ENCODE results near the gene LMF2. TPM values are rescaled to one million over a fixed set of nuclear protein-coding genes. Genes with fewer than 3 reads are reported as not detected.

The LMF2 gene
- total RNA-seq, 1 experiment from 2014 or later: 37.3 TPM

GRCh38 chr22:50545522-50546325 is 38.2 kb upstream of the LMF2 start, which contains the start of gene KLHDC7B:
Gene KLHDC7B, plus strand, starts transcription at chr22:50545899. Its CDS starts 345 bp downstream, at chr22:50546244.
- Histone ChIP-seq H3K79me2 (ENCODE audit: low read depth) (no peaks in the 10 kb centered on the region), H3K9me2 (ENCODE audit: insufficient read depth) (no peaks in the 10 kb centered on the region), H4K20me1 (ENCODE audit: insufficient read depth) (no peaks in the 10 kb centered on the region), H3K4me3 (peak within 1 kb of the TSS; percentile 30; the same call in 1 of the 2 replicates), H3K36me3 (ENCODE audit: low read depth) (no peaks in the 10 kb centered on the region), H3K4me2 (peak within 1 kb of the TSS; percentile 71), H3K9me3 (ENCODE audit: insufficient read depth, low read depth) (no peaks in the 10 kb centered on the region), H2AFZ (peak within 1 kb of the TSS; percentile 69), H3K27ac (peak within 1 kb of the TSS; percentile 75), H3K4me1 (replicated peaks; ENCODE audit: insufficient read depth) (peaks cover 53% of the 10 kb centered on the region), H3K27me3 (ENCODE audit: insufficient read depth, low read depth) (no peaks in the 10 kb centered on the region), H3F3A (ENCODE audit: insufficient read depth, low read depth) (peaks cover 44% of the 10 kb centered on the region)
- ChIA-PET CTCF (interaction anchor here (0.6 to 1.4 kb wide), 3 partner anchors 17 to 145 kb away, joined by 3 to 18 read pairs (median 5); partner anchors contain the start of gene SYCE3), POLR2A (ENCODE audit: unreplicated experiment) (no interaction called here)
- intact Hi-C loops (cut with micrococcal nuclease; ENCODE audit: unreplicated experiment): no loop called here
- no peak for TF ChIP-seq EZH2 (IDR thresholded peaks at IDR 0.05; ENCODE audit: low read depth)
- TF ChIP-seq, protein P1, sequence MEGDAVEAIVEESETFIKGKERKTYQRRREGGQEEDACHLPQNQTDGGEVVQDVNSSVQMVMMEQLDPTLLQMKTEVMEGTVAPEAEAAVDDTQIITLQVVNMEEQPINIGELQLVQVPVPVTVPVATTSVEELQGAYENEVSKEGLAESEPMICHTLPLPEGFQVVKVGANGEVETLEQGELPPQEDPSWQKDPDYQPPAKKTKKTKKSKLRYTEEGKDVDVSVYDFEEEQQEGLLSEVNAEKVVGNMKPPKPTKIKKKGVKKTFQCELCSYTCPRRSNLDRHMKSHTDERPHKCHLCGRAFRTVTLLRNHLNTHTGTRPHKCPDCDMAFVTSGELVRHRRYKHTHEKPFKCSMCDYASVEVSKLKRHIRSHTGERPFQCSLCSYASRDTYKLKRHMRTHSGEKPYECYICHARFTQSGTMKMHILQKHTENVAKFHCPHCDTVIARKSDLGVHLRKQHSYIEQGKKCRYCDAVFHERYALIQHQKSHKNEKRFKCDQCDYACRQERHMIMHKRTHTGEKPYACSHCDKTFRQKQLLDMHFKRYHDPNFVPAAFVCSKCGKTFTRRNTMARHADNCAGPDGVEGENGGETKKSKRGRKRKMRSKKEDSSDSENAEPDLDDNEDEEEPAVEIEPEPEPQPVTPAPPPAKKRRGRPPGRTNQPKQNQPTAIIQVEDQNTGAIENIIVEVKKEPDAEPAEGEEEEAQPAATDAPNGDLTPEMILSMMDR (conservative IDR thresholded peaks at IDR 0.05): peak; percentile 52; the same call in 1 of the 2 replicates
- DNase-seq: peak in 1 of 2 experiments; percentile 18
- BruUV-seq (replicated peaks): no TSS peak

GRCh38 chr22:50544746-50545253 is 37.3 kb upstream of the LMF2 start:
- Histone ChIP-seq H3K36me3 (ENCODE audit: low read depth) (no peaks in the 10 kb centered on the region), H3K27me3 (ENCODE audit: insufficient read depth, low read depth) (no peaks in the 10 kb centered on the region), H3K4me1 (replicated peaks; ENCODE audit: insufficient read depth) (peaks cover 62% of the 10 kb centered on the region), H2AFZ (peak overlapping the region; percentile 69), H3F3A (ENCODE audit: insufficient read depth, low read depth) (peaks cover 53% of the 10 kb centered on the region), H3K27ac (peak overlapping the region; percentile 75), H3K4me3 (peak overlapping the region; percentile 30; the same call in 1 of the 2 replicates), H3K79me2 (ENCODE audit: low read depth) (no peaks in the 10 kb centered on the region), H3K9me2 (ENCODE audit: insufficient read depth) (no peaks in the 10 kb centered on the region), H3K9me3 (ENCODE audit: insufficient read depth, low read depth) (no peaks in the 10 kb centered on the region), H4K20me1 (ENCODE audit: insufficient read depth) (no peaks in the 10 kb centered on the region), H3K4me2 (peak overlapping the region; percentile 71)
- intact Hi-C loops (cut with micrococcal nuclease; ENCODE audit: unreplicated experiment): no loop called here
- BruUV-seq (replicated peaks): no TSS peak
- TF ChIP-seq, protein P1 (conservative IDR thresholded peaks at IDR 0.05): no peak
- TF ChIP-seq EZH2 (IDR thresholded peaks at IDR 0.05; ENCODE audit: low read depth): no peak
- peak; percentile 38 to 59 for DNase-seq
- CTCF ChIA-PET: interaction anchor here (1.4 kb wide), 1 partner anchor 18 kb away, joined by 5 read pairs; the partner anchor contains the start of gene SYCE3
- POLR2A ChIA-PET (ENCODE audit: unreplicated experiment): no interaction called here

GRCh38 chr22:50544078-50544745 is 36.7 kb upstream of the LMF2 start:
- H3K4me1 ChIP-seq (replicated peaks; ENCODE audit: insufficient read depth): peaks cover 67% of the 10 kb centered on the region
- TF ChIP-seq, protein P1 (conservative IDR thresholded peaks at IDR 0.05): peak; percentile 72
- no peak for TF ChIP-seq EZH2 (IDR thresholded peaks at IDR 0.05; ENCODE audit: low read depth)

More at GRCh38 chr22:50544078-50544745, 36.7 kb upstream of the LMF2 start:
- H3K79me2 ChIP-seq (ENCODE audit: low read depth): no peaks in the 10 kb centered on the region
- H3K9me2 ChIP-seq (ENCODE audit: insufficient read depth): no peaks in the 10 kb centered on the region
- no peaks in the 10 kb centered on the region for H3K36me3 ChIP-seq (ENCODE audit: low read depth)
- CTCF ChIA-PET: interaction anchor here (0.6 kb wide), 1 partner anchor 18 kb away, joined by 3 read pairs; no protein-coding TSS in a partner anchor
- peak overlapping the region; percentile 30; the same call in 1 of the 2 replicates for H3K4me3 ChIP-seq
- no peaks in the 10 kb centered on the region for H3K27me3 ChIP-seq (ENCODE audit: insufficient read depth, low read depth)
- intact Hi-C loops (cut with micrococcal nuclease; ENCODE audit: unreplicated experiment): no loop called here
- peak overlapping the region; percentile 69 for H2AFZ ChIP-seq
- POLR2A ChIA-PET (ENCODE audit: unreplicated experiment): no interaction called here
- H3K27ac ChIP-seq: peak overlapping the region; percentile 75
- H3F3A ChIP-seq (ENCODE audit: insufficient read depth, low read depth): peaks cover 58% of the 10 kb centered on the region
- DNase-seq: peak; percentile 74 to 82
- BruUV-seq (replicated peaks): no TSS peak
- no peaks in the 10 kb centered on the region for H4K20me1 ChIP-seq (ENCODE audit: insufficient read depth)
- H3K4me2 ChIP-seq: peak overlapping the region; percentile 71
- H3K9me3 ChIP-seq (ENCODE audit: insufficient read depth, low read depth): no peaks in the 10 kb centered on the region
